Peyer's patch (tissue), 4 donors: Measurements from ENCODE around the gene CLEC2D. TPM values are rescaled to one million over a fixed set of nuclear protein-coding genes. Genes with fewer than 3 reads are reported as not detected.

Experiments
- DNase-seq, 3 donors: peaks; one replicate each; pipeline ENCODE4 v3.0.0-alpha.2; 2017 to 2019
- H3K27ac ChIP-seq, 4 donors: fragments of 200-600 bp; sonication (generic); one replicate each; pipeline ENCODE4 v1.5.1; 2016 to 2019
- H3K27me3 ChIP-seq, 2 donors: fragments of 200-600 bp; sonication (generic); one replicate each; pipeline ENCODE4 v1.5.1; 2019
- H3K36me3 ChIP-seq, 3 donors: fragments of 200-600 bp; sonication (generic); one replicate each; pipeline ENCODE4 v1.5.1; 2016 to 2019
- H3K4me1 ChIP-seq, 4 donors: fragments of 200-600 bp; sonication (generic); one replicate each; pipeline ENCODE4 v1.5.1; 2016 to 2019
- H3K4me3 ChIP-seq, 4 donors: fragments of 200-600 bp; sonication (generic); 1 replicate in 3 of 4; 2 replicates in 1 of 4; pipeline ENCODE4 v1.5.1; 2016 to 2019; ENCODE audit warnings: mild to moderate bottlenecking in 1 of 4
- H3K9me3 ChIP-seq, 4 donors: fragments of 200-600 bp; sonication (generic); one replicate each; pipeline ENCODE4 v1.5.1; 2016 to 2019; ENCODE audit warnings: mild to moderate bottlenecking in 1 of 4
- CTCF ChIP-seq, 6 experiments: fragments of 450-650 bp in 4 of 6; fragments of 200-600 bp in 2 of 6; sonication (generic) in 1 of 6; IDR thresholded peaks; one replicate each; pipeline ENCODE4 v1.5.1; 2017 to 2019; ENCODE audit warnings: antibody characterized with exemption in 6 of 6, mild to moderate bottlenecking in 3 of 6, moderate library complexity in 1 of 6
- POLR2A ChIP-seq, 2 donors: fragments of 450-650 bp; IDR thresholded peaks; one replicate each; pipeline ENCODE4 v1.5.1; 2017; ENCODE audit warnings: antibody characterized with exemption in 2 of 2, mild to moderate bottlenecking in 2 of 2, moderate library complexity in 2 of 2
- total RNA-seq, 4 donors: library from RNA; depleted of rRNA; stranded (reverse); fragments of >200 nt; gene quantifications; one replicate each; pipeline ENCODE4 v1.1.0, GENCODE V29; 2016

The CLEC2D gene
- total RNA-seq, 4 donors from 2014 or later: 6.4 to 140 (median 12.1) TPM

GRCh38 chr12:9717070-9717925 lies 47.8 kb downstream of the CLEC2D start:
- no peaks in the 10 kb centered on the region for H3K9me3 ChIP-seq
- H3K36me3 ChIP-seq: no peaks in the 10 kb centered on the region
- H3K4me3 ChIP-seq: no peak overlapping the region
- peaks cover 0 to 4% (median 0%) of the 10 kb centered on the region in 4 donors for H3K4me1 ChIP-seq
- H3K27me3 ChIP-seq: no peaks in the 10 kb centered on the region
- TF ChIP-seq POLR2A (IDR thresholded peaks at IDR 0.05): no peak
- TF ChIP-seq CTCF (IDR thresholded peaks at IDR 0.05): no peak
- peak overlapping the region in 1 of 4 donors; percentile 66 for H3K27ac ChIP-seq
- no peak for DNase-seq

DNA sequence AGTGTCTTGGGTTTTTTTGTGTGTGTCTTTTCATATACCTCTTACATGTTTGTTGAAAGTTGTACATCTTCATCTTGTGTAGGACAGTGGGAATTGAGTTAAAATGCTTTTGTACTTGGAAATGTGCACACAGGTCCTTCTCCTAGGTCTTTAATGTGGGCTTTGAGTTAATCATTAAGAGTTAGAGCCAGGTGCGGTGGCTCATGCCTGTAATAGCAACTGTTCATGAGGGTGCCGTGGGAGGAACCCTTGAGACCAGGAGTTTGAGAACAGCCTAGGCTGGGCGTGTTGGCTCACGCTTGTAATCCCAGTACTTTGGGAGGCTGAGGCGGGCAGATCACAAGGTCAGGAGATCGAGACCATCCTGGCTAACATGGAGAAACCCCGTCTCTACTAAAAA lies 49.5 kb downstream of the CLEC2D start:
- no peaks in the 10 kb centered on the region for H3K9me3 ChIP-seq
- no peaks in the 10 kb centered on the region for H3K36me3 ChIP-seq
- H3K27me3 ChIP-seq: no peaks in the 10 kb centered on the region
- no peak for TF ChIP-seq POLR2A (IDR thresholded peaks at IDR 0.05)
- TF ChIP-seq CTCF (IDR thresholded peaks at IDR 0.05): no peak
- H3K27ac ChIP-seq: peak overlapping the region in 1 of 4 donors; percentile 71
- peaks cover 0 to 8% (median 2%) of the 10 kb centered on the region in 4 donors for H3K4me1 ChIP-seq
- H3K4me3 ChIP-seq: no peak overlapping the region
- DNase-seq: no peak

GRCh38 chr12:9719790-9720189 lies 50.3 kb downstream of the CLEC2D start:
- no peak for DNase-seq
- no peaks in the 10 kb centered on the region for H3K36me3 ChIP-seq
- no peaks in the 10 kb centered on the region for H3K27me3 ChIP-seq
- H3K4me3 ChIP-seq: no peak overlapping the region
- TF ChIP-seq POLR2A (IDR thresholded peaks at IDR 0.05) (no peak), CTCF (IDR thresholded peaks at IDR 0.05) (no peak)
- peaks cover 0 to 8% (median 2%) of the 10 kb centered on the region in 4 donors for H3K4me1 ChIP-seq
- no peaks in the 10 kb centered on the region for H3K9me3 ChIP-seq
- peak overlapping the region in 1 of 4 donors; percentile 71 for H3K27ac ChIP-seq

GRCh38 chr12:9721394-9722092 lies 52.0 kb downstream of the CLEC2D start:
- TF ChIP-seq POLR2A (IDR thresholded peaks at IDR 0.05) (no peak), CTCF (IDR thresholded peaks at IDR 0.05) (no peak)
- Histone ChIP-seq H3K4me3 (no peak overlapping the region), H3K9me3 (no peaks in the 10 kb centered on the region), H3K27me3 (no peaks in the 10 kb centered on the region), H3K27ac (peak overlapping the region in 3 of 4 donors; percentile 39 to 71 (median 52)), H3K4me1 (peaks cover 0 to 8% (median 2%) of the 10 kb centered on the region in 4 donors), H3K36me3 (no peaks in the 10 kb centered on the region)
- no peak for DNase-seq

DNA sequence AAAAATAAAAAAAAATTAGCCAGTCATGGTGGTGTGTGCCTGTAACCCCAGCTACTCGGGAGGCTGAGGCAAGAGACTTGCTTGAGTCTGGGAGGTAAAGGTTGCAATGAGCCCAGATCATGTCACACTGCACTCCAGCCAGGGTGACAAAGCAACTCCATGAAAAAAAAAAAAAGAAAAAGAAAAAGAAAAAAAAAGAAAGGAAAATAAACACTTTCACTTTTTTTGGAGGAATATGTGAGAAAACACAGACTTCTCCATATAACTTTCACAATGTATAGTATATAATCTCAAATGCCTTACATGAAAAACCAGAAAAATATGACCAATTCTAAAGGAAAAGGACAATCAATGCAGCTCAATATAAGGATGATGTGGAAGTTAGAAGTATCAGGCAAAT lies 54.5 kb downstream of the CLEC2D start:
- no peaks in the 10 kb centered on the region for H3K36me3 ChIP-seq
- no peaks in the 10 kb centered on the region for H3K9me3 ChIP-seq
- no peak for DNase-seq
- H3K4me1 ChIP-seq: peaks cover 0 to 8% (median 2%) of the 10 kb centered on the region in 4 donors
- no peak for TF ChIP-seq CTCF (IDR thresholded peaks at IDR 0.05)
- TF ChIP-seq POLR2A (IDR thresholded peaks at IDR 0.05): no peak
- peak overlapping the region in 2 of 4 donors; percentile 52 to 71 for H3K27ac ChIP-seq
- no peak overlapping the region for H3K4me3 ChIP-seq
- no peaks in the 10 kb centered on the region for H3K27me3 ChIP-seq
